Measurements from ENCODE around the gene SNRPE. TPM values are rescaled to one million over a fixed set of nuclear protein-coding genes. Genes with fewer than 3 reads are reported as not detected.

The SNRPE gene
- total RNA-seq, 2 experiments from 2014 or later, result 95.9 to 322 TPM

- CTCF ChIA-PET (ENCODE audit: unreplicated experiment), result no interaction called here
- no TSS peak for BruUV-seq (replicated peaks)
- no peak for DNase-seq (ENCODE audit: low spot score)
- no peak overlapping the region for H3K4me2 ChIP-seq (ENCODE audit: low read length)
- no peaks in the 10 kb centered on the region for H3K9me3 ChIP-seq (ENCODE audit: low read length)
- no peak overlapping the region for H3K27ac ChIP-seq (ENCODE audit: low read depth, low read length, poor library complexity, severe bottlenecking)
- H2AFZ ChIP-seq (ENCODE audit: low read length), result no peak overlapping the region
- POLR2A ChIA-PET, result no interaction called here
- no peaks in the 10 kb centered on the region for H3K36me3 ChIP-seq (ENCODE audit: insufficient read depth, low read length)
- no peaks in the 10 kb centered on the region for H3K9me2 ChIP-seq (ENCODE audit: insufficient read depth, low read length)
- no peaks in the 10 kb centered on the region for H4K20me1 ChIP-seq (ENCODE audit: insufficient read depth, low read length)
- no peak overlapping the region for H3K4me3 ChIP-seq (ENCODE audit: low read depth, low read length, poor library complexity, severe bottlenecking)
- H3K4me1 ChIP-seq (ENCODE audit: insufficient read depth, low read length, poor library complexity, severe bottlenecking), result peaks cover 5% of the 10 kb centered on the region
- intact Hi-C loops (cut with micrococcal nuclease; ENCODE audit: unreplicated experiment), result no loop called here
- TF ChIP-seq EZH2phosphoT487 (IDR thresholded peaks at IDR 0.05; ENCODE audit: borderline replicate concordance, low read depth, low read length), result no peak
- TF ChIP-seq CTCF (conservative IDR thresholded peaks at IDR 0.05; ENCODE audit: low read length), result no peak
- H3K79me2 ChIP-seq (ENCODE audit: insufficient read depth, low read depth, low read length), result no peaks in the 10 kb centered on the region
Measured at GRCh38 chr1:203916756-203917155, 55.4 kb downstream of the SNRPE start.

Small RNA genes lying within 50 kb of the gene (small RNA-seq; reads per million reads assigned to genes)
- not detected for gene HSPE1P6

Other genes with a start within 250 kb of the SNRPE start
- 7.5 and 8.5 TPM in 2 replicates for gene ATP2B4, start 234.8 kb upstream of the SNRPE start, total RNA-seq (2014; rRNA removed; shearing (Covaris generic))
- gene ATP2B4, start 234.8 kb upstream of the SNRPE start, total RNA-seq (2022), result 16.6 and 16.7 TPM in 2 replicates
- 19.6 and 20.3 TPM in 2 replicates for gene LAX1, start 96.4 kb upstream of the SNRPE start, total RNA-seq (2014; rRNA removed; shearing (Covaris generic))
- gene LAX1, start 96.4 kb upstream of the SNRPE start, total RNA-seq (2022), result 63.8 and 66.7 TPM in 2 replicates
- gene ZBED6, start 66.0 kb upstream of the SNRPE start, total RNA-seq (2014; rRNA removed; shearing (Covaris generic)), result 9.1 and 12.2 TPM in 2 replicates
- gene ZBED6, start 66.0 kb upstream of the SNRPE start, total RNA-seq (2022), result 32.1 and 35.8 TPM in 2 replicates
- gene ZC3H11A, start 66.0 kb upstream of the SNRPE start, total RNA-seq (2014; rRNA removed; shearing (Covaris generic)), result 143 and 150 TPM in 2 replicates
- gene ZC3H11A, start 66.0 kb upstream of the SNRPE start, total RNA-seq (2022), result 113 and 126 TPM in 2 replicates
- not detected in 2 replicates for gene SOX13, start 211.5 kb downstream of the SNRPE start, total RNA-seq (2014; rRNA removed; shearing (Covaris generic))
- gene SOX13, start 211.5 kb downstream of the SNRPE start, total RNA-seq (2022), result 0.27 and 0.53 TPM in 2 replicates